Spinal cord (tissue), 10 donors: ENCODE results near the gene ADCY9. TPM values are rescaled to one million over a fixed set of nuclear protein-coding genes. Genes with fewer than 3 reads are reported as not detected.
"Not testable (repeated sequence)": the region's sequence is repeated elsewhere in the genome, so short reads cannot be mapped to it uniquely, and the experiment has no call there.

Experiments used
- DNase-seq, 6 donors: peaks; one replicate each; pipeline versions ENCODE4 v3.0.0 to v3.0.0-alpha.2; 2013 to 2015; ENCODE audit warnings: low spot score in 6 of 6, low read depth in 4 of 6
- H3K27ac ChIP-seq: one replicate; pipeline ENCODE4 v1.5.1; 2013; ENCODE audit warnings: low read depth, low read length, control low read depth
- H3K27me3 ChIP-seq: one replicate; pipeline ENCODE4 v1.6.1; 2013; ENCODE audit warnings: low read length; ENCODE audit not compliant: control insufficient read depth, insufficient read depth
- H3K36me3 ChIP-seq: one replicate; pipeline ENCODE4 v1.6.1; 2013; ENCODE audit warnings: low read length; ENCODE audit not compliant: control insufficient read depth, insufficient read depth
- H3K4me1 ChIP-seq: one replicate; pipeline ENCODE4 v1.6.1; 2013; ENCODE audit warnings: low read length; ENCODE audit not compliant: control insufficient read depth, insufficient read depth
- H3K4me3 ChIP-seq: one replicate; pipeline ENCODE4 v1.5.1; 2013; ENCODE audit warnings: low read depth, low read length, control low read depth
- H3K9me3 ChIP-seq: one replicate; pipeline ENCODE4 v1.6.1; 2013; ENCODE audit warnings: low read length; ENCODE audit not compliant: control insufficient read depth, insufficient read depth
- WGBS: methylation state at CpG from one replicate; pipeline ENCODE4 v1.1.5; 2013; ENCODE audit warnings: missing lambda C conversion rate; ENCODE audit not compliant: insufficient coverage; 5-methylcytosine and 5-hydroxymethylcytosine counted together
- polyA plus RNA-seq, 2 donors: library from polyadenylated mRNA; unstranded; fragments of 120-200 nt; gene quantifications; one replicate each; pipeline ENCODE4 v1.2.1, GENCODE V29; 2013; ENCODE audit not compliant: insufficient read length in 2 of 2
- total RNA-seq, 2 donors: library from RNA; depleted of rRNA in 1 of 2; stranded (reverse); fragments of 120-200 nt in 1 of 2; fragments of >200 nt in 1 of 2; gene quantifications; one replicate each; pipeline versions ENCODE4 v1.2.3 to v1.2.4, GENCODE V29; 2013 to 2014
- donor health status: healthy.

The ADCY9 gene
- total and polyA plus RNA-seq, 4 donors, result 12.0 to 13.4 (median 13.0) TPM

GRCh38 chr16:4049031-4049430 is 67.2 kb downstream of the ADCY9 start:
- Histone ChIP-seq H3K36me3 (no peaks in the 10 kb centered on the region), H3K9me3 (no peaks in the 10 kb centered on the region), H3K4me1 (peaks cover 31% of the 10 kb centered on the region), H3K27me3 (peaks cover 3% of the 10 kb centered on the region), H3K4me3 (no peak overlapping the region), H3K27ac (no peak overlapping the region)
- WGBS, result 94% methylated on average over 6 of the region's 8 CpGs
- no peak for DNase-seq

- Histone ChIP-seq H3K36me3 (no peaks in the 10 kb centered on the region), H3K27ac (no peak overlapping the region), H3K9me3 (no peaks in the 10 kb centered on the region), H3K4me3 (no peak overlapping the region), H3K4me1 (peaks cover 28% of the 10 kb centered on the region), H3K27me3 (peaks cover 3% of the 10 kb centered on the region)
- no peak for DNase-seq
- 92% methylated on average over 6 of the region's 9 CpGs for WGBS
Measured at GRCh38 chr16:4048481-4048880, 67.8 kb downstream of the ADCY9 start.

GRCh38 chr16:4046221-4046620 is 70.0 kb downstream of the ADCY9 start:
- Histone ChIP-seq H3K36me3 (no peaks in the 10 kb centered on the region), H3K27me3 (no peaks in the 10 kb centered on the region), H3K9me3 (no peaks in the 10 kb centered on the region), H3K27ac (no peak overlapping the region), H3K4me1 (peaks cover 14% of the 10 kb centered on the region), H3K4me3 (no peak overlapping the region)
- WGBS, result 100% methylated on average over 2 of the region's 8 CpGs
- DNase-seq, result no peak

- not testable (repeated sequence) for H3K9me3 ChIP-seq, H3K4me3 ChIP-seq, H3K27ac ChIP-seq, H3K27me3 ChIP-seq, DNase-seq, H3K36me3 ChIP-seq
- H3K4me1 ChIP-seq, result peaks cover 11% of the 10 kb centered on the region
- no CpG with 5 or more reads among the region's 6 CpGs for WGBS
Measured at GRCh38 chr16:4045561-4045960, 70.7 kb downstream of the ADCY9 start.

GRCh38 chr16:4042581-4042980 is 73.7 kb downstream of the ADCY9 start:
- Histone ChIP-seq H3K36me3 (peaks cover 3% of the 10 kb centered on the region), H3K4me3 (no peak overlapping the region), H3K27me3 (no peaks in the 10 kb centered on the region), H3K4me1 (peaks cover 8% of the 10 kb centered on the region), H3K27ac (no peak overlapping the region), H3K9me3 (no peaks in the 10 kb centered on the region)
- no peak for DNase-seq
- WGBS, result 100% methylated on average over 2 of the region's 11 CpGs

- H3K27ac ChIP-seq, result no peak overlapping the region
- H3K4me3 ChIP-seq, result no peak overlapping the region
- no peak for DNase-seq
- no peaks in the 10 kb centered on the region for H3K4me1 ChIP-seq
- WGBS, result 98% methylated on average over 4 of the region's 7 CpGs
- peaks cover 3% of the 10 kb centered on the region for H3K36me3 ChIP-seq
- H3K27me3 ChIP-seq, result no peaks in the 10 kb centered on the region
- no peaks in the 10 kb centered on the region for H3K9me3 ChIP-seq
Measured at GRCh38 chr16:4038448-4038847, 77.8 kb downstream of the ADCY9 start.

- H3K4me3 ChIP-seq, H3K9me3 ChIP-seq, DNase-seq, H3K36me3 ChIP-seq, H3K27me3 ChIP-seq, H3K4me1 ChIP-seq, H3K27ac ChIP-seq: not testable (repeated sequence)
- WGBS, result 100% methylated on average over 2 of the region's 3 CpGs
Measured at GRCh38 chr16:4036952-4037351, 79.3 kb downstream of the ADCY9 start.

- H3K4me1 ChIP-seq, result no peaks in the 10 kb centered on the region
- no peaks in the 10 kb centered on the region for H3K27me3 ChIP-seq
- WGBS, result 83% methylated on average over 2 of the region's 4 CpGs
- H3K4me3 ChIP-seq, result no peak overlapping the region
- H3K27ac ChIP-seq, result no peak overlapping the region
- peaks cover 3% of the 10 kb centered on the region for H3K36me3 ChIP-seq
- no peaks in the 10 kb centered on the region for H3K9me3 ChIP-seq
- DNase-seq, result no peak
Measured at GRCh38 chr16:4034963-4035362, 81.3 kb downstream of the ADCY9 start.

- H3K4me3 ChIP-seq, result no peak overlapping the region
Measured at GRCh38 chr16:4033951-4034350, 82.3 kb downstream of the ADCY9 start.

GRCh38 chr16:4032768-4033167 is 83.5 kb downstream of the ADCY9 start:
- DNase-seq, result no peak
- Histone ChIP-seq H3K4me1 (no peaks in the 10 kb centered on the region), H3K27me3 (no peaks in the 10 kb centered on the region), H3K36me3 (no peaks in the 10 kb centered on the region), H3K9me3 (no peaks in the 10 kb centered on the region), H3K27ac (no peak overlapping the region), H3K4me3 (no peak overlapping the region)
- WGBS, result 44% methylated on average over 10 of the region's 13 CpGs

More at GRCh38 chr16:4033951-4034350, 82.3 kb downstream of the ADCY9 start:
- H3K27ac ChIP-seq, result no peak overlapping the region
- no peaks in the 10 kb centered on the region for H3K9me3 ChIP-seq
- H3K27me3 ChIP-seq, result no peaks in the 10 kb centered on the region
- no peak for DNase-seq
- H3K4me1 ChIP-seq, result no peaks in the 10 kb centered on the region
- 94% methylated on average over 10 of the region's 10 CpGs for WGBS
- peaks cover 3% of the 10 kb centered on the region for H3K36me3 ChIP-seq
